Heart left ventricle (tissue), 13 donors: ENCODE measurements around the gene CAMKMT.

ENCODE experiments used
- POLR2A ChIP-seq, 2 donors: fragments of 450-650 bp; IDR thresholded peaks; one replicate each; pipeline ENCODE4 v1.6.1; 2017; ENCODE audit warnings: antibody characterized with exemption in 2 of 2, mild to moderate bottlenecking in 2 of 2, moderate library complexity in 2 of 2
- TF ChIP-seq, protein P1 (sequence below), 12 donors: fragments of 200-600 bp; sonication (generic) in 4 of 12; IDR thresholded peaks; one replicate each; pipeline versions ENCODE4 v1.5.0 to v1.8.0; 2018 to 2022; ENCODE audit warnings: antibody characterized with exemption in 12 of 12, mild to moderate bottlenecking in 5 of 12
- donor health status: ischemic (EF 13 %, LVEDD 7.1; RV severe dilation, severe dysfunction).
- donor health status: DM: no; HTN: yes; CAD: no.
- donor health status: DM: no; HTN: no; CAD: no.
- donor health status: ischemic (EF 25% LVEDD 6.9; RV normal size, moderate dysfunction).
- donor health status: ischemic (EF 25% LVEDD 5.7; RV mildly dilated, moderate dysfunction).
- donor health status: ischemic (EF 35%, LVEDD 5.7; RV mildly dilated, moderate dysfunction).
- donor health status: nonischemic (EF 11% LVEDD 7.7; RV severe dilation, severe dysfunction).
- donor health status: DM: yes; HTN: yes; CAD: no.
- donor health status: PGD.
- donor health status: ischemic (EF 29% LVEDD 5.4; RV normal size, mild dysfunction).
- donor health status: nonischemic (EF 23%, LVEDD 6.1; RV moderate dilation, normal function).

DNA sequence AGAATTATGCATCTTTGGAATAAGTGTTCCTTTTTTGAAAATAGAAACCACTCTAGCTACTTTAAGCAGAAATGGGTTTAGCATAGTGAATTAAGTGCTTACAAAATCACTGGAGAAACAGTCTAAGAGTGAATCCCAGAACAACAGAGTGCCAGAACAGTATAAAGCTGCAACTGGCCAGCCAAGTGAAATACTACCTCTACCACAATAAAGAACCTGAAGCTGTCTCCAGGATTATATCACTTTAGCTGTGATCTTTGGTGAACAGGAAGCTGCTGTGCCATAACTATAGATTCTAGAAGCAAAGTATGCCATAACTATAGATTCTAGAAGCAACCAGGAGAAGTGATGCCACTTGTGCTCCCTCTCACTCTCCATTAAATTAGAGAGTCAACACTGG is 7.6 kb downstream of the CAMKMT start:
- TF ChIP-seq, protein P1, sequence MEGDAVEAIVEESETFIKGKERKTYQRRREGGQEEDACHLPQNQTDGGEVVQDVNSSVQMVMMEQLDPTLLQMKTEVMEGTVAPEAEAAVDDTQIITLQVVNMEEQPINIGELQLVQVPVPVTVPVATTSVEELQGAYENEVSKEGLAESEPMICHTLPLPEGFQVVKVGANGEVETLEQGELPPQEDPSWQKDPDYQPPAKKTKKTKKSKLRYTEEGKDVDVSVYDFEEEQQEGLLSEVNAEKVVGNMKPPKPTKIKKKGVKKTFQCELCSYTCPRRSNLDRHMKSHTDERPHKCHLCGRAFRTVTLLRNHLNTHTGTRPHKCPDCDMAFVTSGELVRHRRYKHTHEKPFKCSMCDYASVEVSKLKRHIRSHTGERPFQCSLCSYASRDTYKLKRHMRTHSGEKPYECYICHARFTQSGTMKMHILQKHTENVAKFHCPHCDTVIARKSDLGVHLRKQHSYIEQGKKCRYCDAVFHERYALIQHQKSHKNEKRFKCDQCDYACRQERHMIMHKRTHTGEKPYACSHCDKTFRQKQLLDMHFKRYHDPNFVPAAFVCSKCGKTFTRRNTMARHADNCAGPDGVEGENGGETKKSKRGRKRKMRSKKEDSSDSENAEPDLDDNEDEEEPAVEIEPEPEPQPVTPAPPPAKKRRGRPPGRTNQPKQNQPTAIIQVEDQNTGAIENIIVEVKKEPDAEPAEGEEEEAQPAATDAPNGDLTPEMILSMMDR (IDR thresholded peaks at IDR 0.05), result no peak
- no peak for TF ChIP-seq POLR2A (IDR thresholded peaks at IDR 0.05)
